HCT116 (cell line): ENCODE measurements around the gene ZNF718. TPM values are rescaled to one million over a fixed set of nuclear protein-coding genes. Genes with fewer than 3 reads are reported as not detected.

Source experiments
- ATAC-seq: fragments of 200-7000 bp; cut with Tn5 transposase; 2 replicates; pipeline ENCODE4 v1.9.1; 2020; ENCODE audit warnings: mild to moderate bottlenecking, moderate library complexity
- BruUV-seq: library from RNA; stranded (reverse); fragments of 400-500 nt; replicated peaks from 2 replicates; lab custom pipeline; 2021; lab: Mats Ljungman, UMichigan
- CTCF ChIA-PET: fragments of 300-600 bp; sonication (Branson Sonifier 250); formaldehyde crosslinking; loops from one replicate; lab custom pipeline; 2021; ENCODE audit warnings: antibody characterized with exemption; lab: Charles Lee
- POLR2A ChIA-PET: fragments of 300-600, 350-600 bp; sonication (Branson Sonifier 250); formaldehyde crosslinking; loops from one replicate; lab custom pipeline; 2021; ENCODE audit warnings: antibody characterized with exemption; lab: Charles Lee
- RAD21 ChIA-PET, 2 experiments: fragments of 300-600 bp; sonication (Branson Sonifier 250); formaldehyde crosslinking; loops; one replicate each; lab custom pipeline; 2023; ENCODE audit warnings: low total read pairs in 2 of 2; ENCODE audit not compliant: uncharacterized antibody in 2 of 2, unreplicated experiment in 2 of 2, low non-redundant PET in 1 of 2; lab: Charles Lee
- DNase-seq: peaks from one replicate; pipeline ENCODE4 v3.0.0-alpha.2; 2010; ENCODE audit warnings: low read depth, low spot score
- H2AFZ ChIP-seq: fragments of 200-600 bp; shearing (Covaris generic), sonication (generic); 2 replicates; pipeline ENCODE4 v1.6.1; 2017; ENCODE audit warnings: low read depth, mixed run types, mixed read lengths, antibody characterized with exemption, low read length; ENCODE audit not compliant: poor library complexity, severe bottlenecking
- H3K27ac ChIP-seq: 2 replicates; pipeline ENCODE4 v1.5.1; 2012; ENCODE audit warnings: low read depth, low read length
- H3K27me3 ChIP-seq: fragments of 200-600 bp; sonication (generic); 2 replicates; pipeline ENCODE4 v1.6.1; 2016; ENCODE audit warnings: mixed run types, low read length, mixed read lengths; ENCODE audit not compliant: insufficient read depth
- H3K36me3 ChIP-seq, 2 experiments: fragments of 200-500 bp in 1 of 2; fragments of 200-600 bp in 1 of 2; sonication (Bioruptor generic) in 1 of 2; sonication (generic) in 1 of 2; 2 replicates each; pipeline versions ENCODE4 v1.5.1 to v1.6.1; 2014 to 2016; ENCODE audit warnings: low read length in 2 of 2, inconsistent platforms in 1 of 2, mixed read lengths in 1 of 2, mixed run types in 1 of 2; ENCODE audit not compliant: insufficient read depth in 2 of 2, control insufficient read depth in 1 of 2
- H3K4me1 ChIP-seq, 2 experiments: fragments of 200-600 bp in 1 of 2; sonication (generic) in 1 of 2; 2 replicates each; pipeline versions ENCODE4 v1.5.1 to v1.6.1; 2012 to 2017; ENCODE audit warnings: low read length in 2 of 2, inconsistent platforms in 1 of 2, mild to moderate bottlenecking in 1 of 2, mixed read lengths in 1 of 2, mixed run types in 1 of 2, moderate library complexity in 1 of 2; ENCODE audit not compliant: insufficient read depth in 2 of 2, control insufficient read depth in 1 of 2
- H3K4me2 ChIP-seq: fragments of 200-600 bp; sonication (generic); 2 replicates; pipeline ENCODE4 v1.6.1; 2017; ENCODE audit warnings: mixed run types, low read length, mixed read lengths
- H3K4me3 ChIP-seq, 2 experiments: fragments of 200-600 bp in 1 of 2; sonication (generic) in 1 of 2; replicated peaks in 1 of 2; 2 replicates each; pipeline ENCODE4 v1.5.1; 2011 to 2016; ENCODE audit warnings: low read length in 2 of 2, control low read depth in 1 of 2, low read depth in 1 of 2, mild to moderate bottlenecking in 1 of 2, mixed read lengths in 1 of 2, mixed run types in 1 of 2
- H3K79me2 ChIP-seq: fragments of 200-600 bp; sonication (generic); 2 replicates; pipeline ENCODE4 v1.6.1; 2017; ENCODE audit warnings: mild to moderate bottlenecking, mixed run types, low read length, moderate library complexity, mixed read lengths; ENCODE audit not compliant: insufficient read depth
- H3K9ac ChIP-seq: fragments of 200-600 bp; sonication (generic); 2 replicates; pipeline ENCODE4 v1.6.1; 2016; ENCODE audit warnings: low read length, mixed read lengths
- H3K9me2 ChIP-seq: fragments of 200-600 bp; sonication (generic), shearing (Covaris generic); 2 replicates; pipeline ENCODE4 v1.6.1; 2017; ENCODE audit warnings: mixed run types, mild to moderate bottlenecking, moderate library complexity; ENCODE audit not compliant: insufficient read depth
- H3K9me3 ChIP-seq, 2 experiments: fragments of 200-500 bp in 1 of 2; fragments of 200-600 bp in 1 of 2; sonication (Bioruptor generic) in 1 of 2; sonication (generic) in 1 of 2; 2 replicates each; pipeline ENCODE4 v1.6.1; 2014 to 2017; ENCODE audit warnings: low read length in 2 of 2, mixed read lengths in 2 of 2, inconsistent platforms in 1 of 2, low read depth in 1 of 2, mild to moderate bottlenecking in 1 of 2, mixed run types in 1 of 2, moderate library complexity in 1 of 2; ENCODE audit not compliant: control insufficient read depth in 1 of 2, insufficient read depth in 1 of 2
- H4K20me1 ChIP-seq: fragments of 200-600 bp; sonication (generic), shearing (Covaris generic); 2 replicates; pipeline ENCODE4 v1.6.1; 2017; ENCODE audit warnings: mixed run types, mild to moderate bottlenecking, moderate library complexity; ENCODE audit not compliant: insufficient read depth
- CBX3 ChIP-seq: IDR thresholded peaks from 2 replicates; pipeline ENCODE4 v1.6.1; 2012; ENCODE audit warnings: low read depth
- EGR1 ChIP-seq: IDR thresholded peaks from 2 replicates; pipeline ENCODE4 v1.6.1; 2012; ENCODE audit warnings: low read depth
- EZH2phosphoT487 ChIP-seq: fragments of 200-600 bp; IDR thresholded peaks from 2 replicates; pipeline ENCODE4 v1.6.1; 2018; ENCODE audit warnings: antibody characterized with exemption, borderline replicate concordance
- FOSL1 ChIP-seq: IDR thresholded peaks from 2 replicates; pipeline ENCODE4 v1.6.1; 2012; ENCODE audit warnings: low read depth
- JUND ChIP-seq: IDR thresholded peaks from 2 replicates; pipeline ENCODE4 v1.6.1; 2012
- POLR2AphosphoS5 ChIP-seq: IDR thresholded peaks from 2 replicates; pipeline ENCODE4 v1.6.1; 2011; ENCODE audit warnings: mild to moderate bottlenecking, low read depth, low read length, moderate library complexity
- RAD21 ChIP-seq: IDR thresholded peaks from 2 replicates; pipeline ENCODE4 v1.6.1; 2012; ENCODE audit warnings: low read depth, mild to moderate bottlenecking
- SIN3A ChIP-seq: IDR thresholded peaks from 2 replicates; pipeline ENCODE4 v1.6.1; 2012; ENCODE audit warnings: low read depth
- SP1 ChIP-seq: IDR thresholded peaks from 2 replicates; pipeline ENCODE4 v1.6.1; 2012; ENCODE audit warnings: low read depth
- TCF7L2 ChIP-seq: IDR thresholded peaks from 2 replicates; pipeline ENCODE4 v1.7.0; 2011; ENCODE audit warnings: borderline replicate concordance, inconsistent platforms; ENCODE audit not compliant: insufficient read depth, insufficient read length; ENCODE audit errors: extremely low read depth
- ZBTB33 ChIP-seq: IDR thresholded peaks from 2 replicates; pipeline ENCODE4 v1.6.1; 2011; ENCODE audit warnings: mild to moderate bottlenecking, low read length, moderate library complexity; ENCODE audit not compliant: insufficient replicate concordance; ENCODE audit errors: extremely low read depth
- ZNF274 ChIP-seq: fragments of 200-500 bp; sonication (Bioruptor generic); IDR thresholded peaks from 2 replicates; pipeline ENCODE4 v1.6.1; 2014; ENCODE audit warnings: mild to moderate bottlenecking, low read depth, low read length, inconsistent platforms
- intact Hi-C: fragments of 100-400 bp; cut with micrococcal nuclease; formaldehyde crosslinking; loops from 2 replicates; pipeline ENCODE4 v1.10.0; 2022
- total RNA-seq: library from RNA; stranded (reverse); gene quantifications from one replicate; pipeline ENCODE4 v1.2.1, GENCODE V29; 2021; ENCODE audit not compliant: unreplicated experiment
- TF ChIP-seq, protein P1 (sequence below): IDR thresholded peaks from 2 replicates; pipeline ENCODE4 v1.6.1; 2012

Gene ZNF718
- total RNA-seq, 1 experiment from 2014 or later = 0.07 TPM

GRCh38 chr4:125833-126232, 1.5 kb downstream of the ZNF718 start (continued):
- no peak for TF ChIP-seq FOSL1
- TF ChIP-seq, all 23 proteins: peak for 0

DNA sequence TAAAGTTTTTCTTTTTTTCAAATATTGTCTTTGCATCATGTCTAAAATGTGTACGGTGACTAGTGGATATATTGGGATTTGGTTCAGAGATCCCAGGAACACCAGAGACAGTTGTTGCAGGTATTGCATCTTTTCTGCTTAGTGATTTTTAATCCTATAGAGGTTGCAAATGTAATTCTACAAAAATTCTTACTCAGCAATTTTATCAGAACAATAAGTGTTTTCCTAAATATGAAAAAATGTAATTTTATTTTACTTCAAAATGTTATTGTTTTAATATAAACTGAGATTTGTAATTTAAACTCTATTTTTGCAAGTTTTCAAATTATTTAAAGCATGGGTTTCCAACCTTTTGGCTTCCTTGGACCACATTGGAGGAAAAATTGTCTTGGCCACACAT, 8.2 kb downstream of the ZNF718 start:
- CTCF ChIA-PET = no interaction called here
- Histone ChIP-seq H3K36me3 (no peaks in the 10 kb centered on the region), H3K27me3 (no peaks in the 10 kb centered on the region), H3K4me1 (no peaks in the 10 kb centered on the region), H3K9me3 (peaks cover 5 to 16% of the 10 kb centered on the region in 2 experiments; a peak in 1 of 4 replicates), H2AFZ (no peak overlapping the region), H3K9me2 (no peaks in the 10 kb centered on the region), H3K4me2 (no peak overlapping the region), H3K4me3 (no peak overlapping the region), H4K20me1 (no peaks in the 10 kb centered on the region), H3K79me2 (no peaks in the 10 kb centered on the region), H3K27ac (no peak overlapping the region), H3K9ac (no peak overlapping the region)
- intact Hi-C loops = no loop called here
- no peak for ATAC-seq
- no TSS peak for BruUV-seq
- RAD21 ChIA-PET = no interaction called here
- no peak for TF ChIP-seq CBX3
- TF ChIP-seq, protein P1, sequence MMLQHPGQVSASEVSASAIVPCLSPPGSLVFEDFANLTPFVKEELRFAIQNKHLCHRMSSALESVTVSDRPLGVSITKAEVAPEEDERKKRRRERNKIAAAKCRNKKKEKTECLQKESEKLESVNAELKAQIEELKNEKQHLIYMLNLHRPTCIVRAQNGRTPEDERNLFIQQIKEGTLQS = no peak
- TF ChIP-seq ZNF274 = no peak
- no peak for DNase-seq
- POLR2A ChIA-PET = no interaction called here

GRCh38 chr4:138935-139334, 14.6 kb downstream of the ZNF718 start:
- ATAC-seq (no peak), DNase-seq (no peak)
- intact Hi-C loops = no loop called here
- peaks cover 0 to 11% of the 10 kb centered on the region in 2 experiments; a peak in 1 of 4 replicates for H3K9me3 ChIP-seq
- RAD21 ChIA-PET = no interaction called here
- no peak overlapping the region for H2AFZ ChIP-seq
- no peaks in the 10 kb centered on the region for H3K9me2 ChIP-seq
- H3K4me3 ChIP-seq = no peak overlapping the region
- no peaks in the 10 kb centered on the region for H3K27me3 ChIP-seq
- no peaks in the 10 kb centered on the region for H3K36me3 ChIP-seq
- POLR2A ChIA-PET = no interaction called here
- no peaks in the 10 kb centered on the region for H4K20me1 ChIP-seq
- H3K27ac ChIP-seq = no peak overlapping the region
- no peaks in the 10 kb centered on the region for H3K4me1 ChIP-seq
- no TSS peak for BruUV-seq
- CTCF ChIA-PET = no interaction called here
- H3K4me2 ChIP-seq = no peak overlapping the region
- TF ChIP-seq SIN3A (no peak), EZH2phosphoT487 (no peak), ZBTB33 (no peak), EGR1 (no peak), JUND (no peak), SP1 (no peak), POLR2AphosphoS5 (no peak), RAD21 (no peak), TCF7L2 (no peak), CBX3 (no peak)
- TF ChIP-seq, protein P1 = no peak
- no peak overlapping the region for H3K9ac ChIP-seq
- no peaks in the 10 kb centered on the region for H3K79me2 ChIP-seq
